GM13976 (cell line): ENCODE results near the gene KRT6B.

ENCODE experiments used
- DNase-seq: peaks from one replicate; pipeline ENCODE4 v3.0.0; 2012; ENCODE audit warnings: low spot score
- CTCF ChIP-seq: IDR thresholded peaks from 2 replicates; pipeline ENCODE4 v1.5.1; 2012; ENCODE audit warnings: borderline replicate concordance, mild to moderate bottlenecking; ENCODE audit not compliant: insufficient read depth; ENCODE audit errors: extremely low read depth, missing control alignments, control extremely low read depth
- in situ Hi-C: fragments of 300-500 bp; cut with MboI; formaldehyde crosslinking; loops from one replicate; pipeline ENCODE4 v1.12.0; 2022; ENCODE audit warnings: low sequenced_read_pairs, mixed read lengths, inconsistent platforms; ENCODE audit not compliant: unreplicated experiment

KRT6B gene

GRCh38 chr12:52436000-52436827, 15.7 kb downstream of the KRT6B start:
- no peak for TF ChIP-seq CTCF
- in situ Hi-C loops: no loop called here
- DNase-seq: no peak

GRCh38 chr12:52435659-52435999, 16.3 kb downstream of the KRT6B start:
- in situ Hi-C loops: no loop called here
- DNase-seq: no peak
- no peak for TF ChIP-seq CTCF

- in situ Hi-C loops: no loop called here
- no peak for TF ChIP-seq CTCF
- DNase-seq: no peak
Observed at GRCh38 chr12:52434760-52435530, 17.0 kb downstream of the KRT6B start.

- in situ Hi-C loops: no loop called here
Observed at GRCh38 chr12:52434081-52434733, 17.7 kb downstream of the KRT6B start, which contains the start of gene KRT75. Gene KRT75 (minus strand): TSS chr12:52434371. CDS start chr12:52434304, 67 bp downstream.

GRCh38 chr12:52433501-52434080, 18.4 kb downstream of the KRT6B start:
- TF ChIP-seq CTCF: no peak
- in situ Hi-C loops: no loop called here
- DNase-seq: no peak

More at GRCh38 chr12:52434081-52434733, 17.7 kb downstream of the KRT6B start, which contains the start of gene KRT75:
- no peak for TF ChIP-seq CTCF
- no peak for DNase-seq
